Heart left ventricle (tissue), 16 donors: ENCODE results near the gene MLLT10. TPM values are rescaled to one million over a fixed set of nuclear protein-coding genes. Genes with fewer than 3 reads are reported as not detected.

Experiments
- ATAC-seq, 4 donors: fragments of 200-7000 bp; cut with Tn5 transposase; one replicate each; pipeline ENCODE4 v1.9.1; 2020 to 2022; ENCODE audit warnings: moderate library complexity in 4 of 4, mild to moderate bottlenecking in 3 of 4, moderate number of reproducible peaks in 1 of 4
- DNase-seq, 5 donors: peaks; one replicate each; pipeline ENCODE4 v3.0.0-alpha.2; 2020
- H3K27ac ChIP-seq, 12 donors: fragments of 200-600 bp; sonication (generic) in 4 of 12; one replicate each; pipeline versions ENCODE4 v1.5.0 to v1.8.0; 2016 to 2022; ENCODE audit warnings: mild to moderate bottlenecking in 2 of 12
- H3K27me3 ChIP-seq, 9 donors: fragments of 200-600 bp; sonication (generic) in 2 of 9; one replicate each; pipeline versions ENCODE4 v1.5.1 to v1.8.0; 2016 to 2022; ENCODE audit warnings: mild to moderate bottlenecking in 3 of 9
- H3K36me3 ChIP-seq, 9 donors: fragments of 200-600 bp; sonication (generic) in 2 of 9; one replicate each; pipeline versions ENCODE4 v1.5.0 to v1.8.0; 2018 to 2022; ENCODE audit warnings: mild to moderate bottlenecking in 2 of 9
- H3K4me1 ChIP-seq, 12 donors: fragments of 200-600 bp; sonication (generic) in 4 of 12; one replicate each; pipeline versions ENCODE4 v1.5.0 to v1.8.0; 2016 to 2022; ENCODE audit warnings: mild to moderate bottlenecking in 3 of 12
- H3K4me3 ChIP-seq, 12 donors: fragments of 200-600 bp; sonication (generic) in 4 of 12; one replicate each; pipeline versions ENCODE4 v1.5.0 to v1.8.0; 2017 to 2022; ENCODE audit warnings: mild to moderate bottlenecking in 9 of 12, moderate library complexity in 4 of 12
- H3K9me3 ChIP-seq, 12 donors: fragments of 200-600 bp; sonication (generic) in 4 of 12; one replicate each; pipeline versions ENCODE4 v1.5.0 to v1.8.0; 2016 to 2022; ENCODE audit warnings: mild to moderate bottlenecking in 1 of 12
- CTCF ChIP-seq, 12 donors: fragments of 200-600 bp; sonication (generic) in 4 of 12; IDR thresholded peaks; one replicate each; pipeline versions ENCODE4 v1.5.0 to v1.8.0; 2018 to 2022; ENCODE audit warnings: antibody characterized with exemption in 12 of 12, mild to moderate bottlenecking in 5 of 12
- POLR2A ChIP-seq, 2 donors: fragments of 450-650 bp; IDR thresholded peaks; one replicate each; pipeline ENCODE4 v1.6.1; 2017; ENCODE audit warnings: antibody characterized with exemption in 2 of 2, mild to moderate bottlenecking in 2 of 2, moderate library complexity in 2 of 2
- WGBS, 4 donors: extraction: QIAGEN DNeasy Blood & Tissue Kit in 2 of 4; methylation state at CpG; one replicate each; pipeline versions ENCODE4 v1.1.5 to v1.1.7; 2013 to 2018; 5-methylcytosine and 5-hydroxymethylcytosine counted together
- intact Hi-C, 10 donors: fragments of 100-400 bp; cut with DNase I; formaldehyde crosslinking; loops; one replicate each; pipeline versions ENCODE4 v1.11.1 to v1.14.2; 2022
- polyA plus RNA-seq, 2 donors: library from polyadenylated mRNA; stranded (reverse); fragments of 200-250 nt; gene quantifications; one replicate each; pipeline ENCODE4 v1.2.3, GENCODE V29; 2013
- total RNA-seq, 9 donors: library from RNA; depleted of rRNA in 2 of 9; stranded (reverse); fragments of >200 nt in 2 of 9; fragmentation: NEBNext Ultra II Directional in 3 of 9; extraction: Animal tissue kit (Norgen Biotek cat#: 25700) in 3 of 9; gene quantifications; one replicate each; pipeline versions ENCODE4 v1.1.0 to v1.2.4, GENCODE V29; 2016 to 2023
- donor health status: ischemic (EF 13 %, LVEDD 7.1; RV severe dilation, severe dysfunction).
- donor health status: healthy with polysubstance abuse.
- donor health status: DM: no; HTN: yes; CAD: no.
- donor health status: DM: no; HTN: no; CAD: no.
- donor health status: ischemic (EF 25% LVEDD 6.9; RV normal size, moderate dysfunction).
- donor health status: ischemic (EF 25% LVEDD 5.7; RV mildly dilated, moderate dysfunction).
- donor health status: healthy.
- donor health status: DM: yes; HTN: yes; CAD: no.
- donor health status: ischemic (EF 35%, LVEDD 5.7; RV mildly dilated, moderate dysfunction).
- donor health status: nonischemic (EF 11% LVEDD 7.7; RV severe dilation, severe dysfunction).
- donor health status: DM: yes; HTN: yes; CAD: no.
- donor health status: PGD.
- donor health status: ischemic (EF 29% LVEDD 5.4; RV normal size, mild dysfunction).
- donor health status: nonischemic (EF 23%, LVEDD 6.1; RV moderate dilation, normal function).

The MLLT10 gene
- total and polyA plus RNA-seq, 11 donors, result 16.0 to 30.7 (median 25.2) TPM

GRCh38 chr10:21514818-21515351 lies 19.1 kb upstream of the MLLT10 start:
- no peak for ATAC-seq
- H3K9me3 ChIP-seq, result no peaks in the 10 kb centered on the region
- peaks cover 0 to 68% (median 0%) of the 10 kb centered on the region in 9 donors for H3K27me3 ChIP-seq
- TF ChIP-seq CTCF (IDR thresholded peaks at IDR 0.05) (no peak), POLR2A (IDR thresholded peaks at IDR 0.05) (no peak)
- 48 to 65% (median 63%) methylated on average over 10 of the region's 10 CpGs for WGBS, 4 donors
- H3K4me3 ChIP-seq, result peak overlapping the region in 10 of 12 donors; percentile 23 to 80 (median 70)
- peaks cover 0 to 36% (median 15%) of the 10 kb centered on the region in 12 donors for H3K4me1 ChIP-seq
- intact Hi-C loops, result loop anchor here in 2 of 10 donors (5.0 to 10.0 kb wide), 2 partner anchors 160 to 217 kb away; no protein-coding TSS in a partner anchor
- no peaks in the 10 kb centered on the region for H3K36me3 ChIP-seq
- H3K27ac ChIP-seq, result peak overlapping the region in 2 of 12 donors; percentile 8 to 79
- no peak for DNase-seq

- ATAC-seq, result no peak
- intact Hi-C loops, result loop anchor here in 3 of 10 donors (2.0 to 10.0 kb wide), 4 partner anchors 17 to 217 kb away; no protein-coding TSS in a partner anchor
- H3K9me3 ChIP-seq, result no peaks in the 10 kb centered on the region
These were observed 18.4 kb upstream of the MLLT10 start for GRCh38 chr10:21515361-21516241.

GRCh38 chr10:21516242-21517131 lies 17.5 kb upstream of the MLLT10 start:
- Histone ChIP-seq H3K27ac (peak overlapping the region; percentile 47 to 90 (median 84)), H3K4me1 (peaks cover 0 to 48% (median 15%) of the 10 kb centered on the region in 12 donors), H3K9me3 (no peaks in the 10 kb centered on the region), H3K36me3 (no peaks in the 10 kb centered on the region), H3K4me3 (peak overlapping the region; percentile 52 to 80 (median 70)), H3K27me3 (peaks cover 0 to 59% (median 0%) of the 10 kb centered on the region in 9 donors)
- DNase-seq (peak; percentile 56 to 83 (median 63)), ATAC-seq (peak in 3 of 4 donors; percentile 37 to 71 (median 47))
- intact Hi-C loops, result loop anchor here in 3 of 10 donors (2.0 to 10.0 kb wide), 4 partner anchors 16 to 216 kb away; no protein-coding TSS in a partner anchor
- no peak for TF ChIP-seq POLR2A (IDR thresholded peaks at IDR 0.05)
- no peak for TF ChIP-seq CTCF (IDR thresholded peaks at IDR 0.05)
- WGBS, 4 donors, result 0 to 1% (median 0%) methylated on average over 29 to 86 of the region's 86 CpGs

More at GRCh38 chr10:21515361-21516241, 18.4 kb upstream of the MLLT10 start:
- H3K36me3 ChIP-seq, result no peaks in the 10 kb centered on the region
- 37 to 51% (median 43%) methylated on average over 15 of the region's 15 CpGs for WGBS, 4 donors
- TF ChIP-seq CTCF (IDR thresholded peaks at IDR 0.05) (no peak), POLR2A (IDR thresholded peaks at IDR 0.05) (no peak)
- peaks cover 0 to 63% (median 0%) of the 10 kb centered on the region in 9 donors for H3K27me3 ChIP-seq
- peak overlapping the region in 11 of 12 donors; percentile 27 to 90 (median 78) for H3K27ac ChIP-seq
- DNase-seq, result no peak
- peaks cover 0 to 42% (median 12%) of the 10 kb centered on the region in 12 donors for H3K4me1 ChIP-seq
- H3K4me3 ChIP-seq, result peak overlapping the region; percentile 23 to 80 (median 70)
